HG02870 (cell line): Measurements from ENCODE around the gene PLEKHD1.

ENCODE experiments used
- ATAC-seq: cut with Tn5 transposase; IDR thresholded peaks from one replicate; pipeline ENCODE4 v1.9.1; 2021; ENCODE audit warnings: mild to moderate bottlenecking, moderate library complexity; ENCODE audit not compliant: unreplicated experiment

PLEKHD1 gene

GRCh38 chr14:69518289-69519101 is 34.0 kb downstream of the PLEKHD1 start:
- ATAC-seq, result no peak

DNA sequence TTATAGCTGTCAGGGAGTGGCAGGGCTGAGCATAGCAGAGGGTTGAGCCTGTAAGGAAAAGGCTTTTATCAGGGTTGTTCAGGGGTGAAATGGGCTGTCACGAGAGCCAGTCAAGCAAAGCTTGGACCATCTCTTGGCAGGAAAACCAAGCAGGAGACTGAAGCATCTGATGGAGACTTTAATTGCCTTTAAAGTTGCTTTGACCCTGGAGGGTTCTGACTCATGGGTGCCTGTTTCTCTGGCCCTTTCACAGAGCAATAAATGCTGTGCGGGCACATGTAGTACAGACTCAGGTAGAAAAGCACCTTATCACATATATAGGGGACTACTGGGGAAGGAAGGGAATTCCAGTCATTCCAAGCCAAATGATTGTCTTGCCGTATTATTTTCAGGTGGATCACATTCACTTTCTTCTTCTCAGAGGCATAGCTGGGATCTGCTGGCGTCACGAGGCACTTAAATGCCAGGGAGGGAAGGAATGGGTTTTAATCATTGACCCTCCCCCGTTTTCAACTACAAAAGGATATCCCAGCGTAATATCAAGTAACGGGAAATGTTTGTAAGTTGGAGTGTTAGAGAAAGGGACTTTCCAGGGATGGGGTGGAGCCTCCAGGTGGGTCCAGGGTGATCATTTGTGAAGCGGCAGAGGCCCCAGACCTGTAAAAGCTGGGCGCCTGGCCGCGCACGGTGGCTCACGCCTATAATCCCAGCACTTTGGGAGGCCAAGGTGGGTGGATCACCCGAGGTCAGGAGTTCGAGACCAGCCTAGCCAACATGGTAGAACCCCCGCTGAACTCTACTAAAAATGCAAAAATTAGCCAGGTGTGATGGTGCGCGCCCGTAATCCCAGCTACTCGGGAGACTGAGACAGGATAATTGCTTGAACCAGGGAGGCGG is 34.9 kb downstream of the PLEKHD1 start:
- no peak for ATAC-seq

DNA sequence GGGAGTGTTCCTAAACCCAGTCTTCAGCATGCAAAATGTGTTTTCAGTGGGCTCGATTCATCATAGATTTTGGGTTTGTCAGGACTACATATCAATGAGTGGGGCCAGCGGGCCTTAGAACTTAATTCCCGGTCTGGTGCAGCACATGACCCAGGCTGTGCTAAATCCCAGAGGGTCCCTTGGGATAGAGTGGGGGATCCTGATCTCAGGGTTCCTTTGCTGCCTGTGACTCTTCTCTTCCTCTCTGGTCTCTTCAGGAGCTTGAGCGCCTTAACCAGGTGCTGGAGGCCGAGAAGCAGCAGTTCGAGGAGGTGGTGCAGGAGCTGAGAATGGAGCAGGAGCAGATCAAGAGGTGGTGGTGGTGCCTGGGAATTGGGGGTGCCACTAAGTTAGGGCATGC is 37.5 kb downstream of the PLEKHD1 start:
- ATAC-seq, result no peak

GRCh38 chr14:69525896-69526295 is 41.4 kb downstream of the PLEKHD1 start:
- ATAC-seq, result no peak

DNA sequence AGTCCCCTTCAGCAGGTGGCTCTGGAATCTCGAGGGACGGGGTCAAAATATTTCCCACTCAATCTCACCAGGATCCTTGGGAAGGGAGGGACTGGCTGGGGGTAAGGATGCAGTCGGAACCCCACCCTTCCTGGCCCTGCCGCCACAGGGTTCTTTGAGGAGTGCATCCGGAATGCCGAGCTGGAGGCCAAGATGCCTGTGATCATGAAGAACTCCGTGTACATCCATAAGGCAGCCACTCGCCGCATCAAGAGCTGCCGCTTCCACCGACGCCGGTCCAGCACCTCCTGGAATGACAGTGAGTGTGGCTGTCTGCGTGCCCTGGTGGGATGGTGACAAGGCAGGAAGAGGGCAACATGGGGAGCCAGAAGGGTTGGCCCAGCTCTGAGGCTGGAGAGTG is 43.1 kb downstream of the PLEKHD1 start:
- ATAC-seq, result no peak

DNA sequence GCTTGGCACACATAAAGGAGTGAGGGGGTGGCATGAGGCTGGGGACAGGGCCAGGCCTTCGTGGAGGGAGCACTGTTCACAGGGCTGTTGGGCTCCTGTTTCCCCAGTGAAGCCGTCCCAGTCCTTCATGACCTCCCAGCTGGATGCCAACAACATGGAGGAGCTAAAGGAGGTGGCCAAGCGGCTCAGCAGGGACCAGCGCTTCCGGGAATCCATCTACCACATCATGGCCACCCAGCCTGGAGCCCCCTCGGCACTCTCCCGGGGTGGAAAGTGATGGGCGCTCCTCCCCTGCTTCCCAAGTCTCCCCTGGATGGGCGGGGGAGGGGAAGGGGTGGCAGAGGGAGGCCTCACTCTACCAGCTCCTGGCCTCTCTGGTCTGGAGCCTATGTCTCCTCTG is 43.6 kb downstream of the PLEKHD1 start:
- no peak for ATAC-seq

- ATAC-seq, result no peak
These were observed 44.4 kb downstream of the PLEKHD1 start for GRCh38 chr14:69528930-69529329.

- no peak for ATAC-seq
These were observed 45.0 kb downstream of the PLEKHD1 start for GRCh38 chr14:69529563-69529962.

DNA sequence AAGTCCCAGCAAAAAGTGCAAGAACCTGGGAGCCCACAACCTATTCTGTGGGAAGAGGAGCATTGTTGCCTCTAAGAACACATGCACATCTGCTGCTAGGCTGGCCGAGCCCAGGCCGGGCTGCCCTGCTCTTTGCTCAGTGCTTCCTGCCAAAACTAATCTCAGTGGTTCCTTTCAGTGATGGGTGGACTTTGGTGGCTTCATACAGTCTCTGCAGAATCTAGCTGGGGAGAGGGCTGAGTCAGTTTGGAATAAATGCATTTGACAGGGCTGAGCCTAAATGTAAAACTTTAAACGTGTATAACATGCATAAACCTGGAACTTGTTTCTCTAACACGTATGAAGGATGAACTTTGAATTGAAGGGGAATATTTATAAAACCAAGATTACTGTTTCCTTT is 45.6 kb downstream of the PLEKHD1 start:
- no peak for ATAC-seq

DNA sequence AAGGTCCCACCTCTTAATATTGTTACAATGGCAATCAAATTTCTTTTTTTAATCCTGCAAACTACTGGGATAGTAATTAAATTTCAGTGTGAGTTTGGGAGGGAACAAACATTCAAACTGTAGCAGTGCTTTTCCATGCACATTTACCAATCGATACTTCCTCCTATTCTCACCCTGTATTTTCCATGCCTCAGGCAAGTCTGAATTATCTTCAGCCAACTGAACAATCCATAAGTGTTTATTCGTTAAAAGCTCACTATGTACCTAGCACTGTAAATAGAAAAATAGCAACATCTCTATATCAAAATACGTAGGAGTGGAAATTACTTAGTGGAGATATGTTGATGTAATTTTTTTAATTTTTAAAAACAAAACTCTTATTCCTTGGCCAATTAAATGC is 46.6 kb downstream of the PLEKHD1 start:
- no peak for ATAC-seq

DNA sequence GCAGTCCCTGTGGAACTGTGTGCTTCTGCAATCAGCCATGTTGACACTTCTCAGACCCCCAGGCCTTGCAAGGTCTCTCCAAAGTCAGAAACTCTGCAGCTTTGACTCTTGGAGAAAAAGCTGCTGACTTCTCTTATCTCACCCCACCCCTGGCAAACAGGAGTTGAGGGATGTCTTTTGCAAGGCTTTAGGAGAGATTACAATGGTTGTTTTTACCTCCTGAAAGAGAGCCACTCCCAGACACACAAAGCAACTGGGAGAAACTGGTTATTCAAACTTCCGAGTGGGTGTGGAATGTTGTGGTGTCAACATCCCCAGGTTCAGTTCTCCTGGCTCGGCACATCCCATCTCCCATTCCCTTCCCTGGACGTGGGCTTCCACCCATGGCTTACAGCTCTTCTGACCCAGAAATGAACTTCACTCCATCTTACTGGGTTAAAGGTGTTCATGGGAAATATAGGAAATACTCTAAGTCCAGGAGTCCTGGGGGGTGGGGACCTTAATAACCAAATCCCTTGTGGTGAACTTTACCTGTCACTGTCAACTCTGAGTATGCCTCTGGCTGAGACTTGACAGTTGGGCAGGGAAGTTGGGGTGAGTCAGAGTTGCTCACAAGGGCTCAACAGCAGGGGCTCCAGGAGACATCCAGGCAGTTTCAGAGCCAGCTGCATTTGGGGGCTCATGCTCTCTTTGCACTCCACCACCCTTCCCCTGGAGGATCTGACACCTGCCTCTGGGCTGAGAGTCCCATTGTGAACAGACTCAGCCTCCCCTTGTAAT is 48.2 kb downstream of the PLEKHD1 start:
- ATAC-seq, result no peak

GRCh38 chr14:69535230-69535848 is 50.8 kb downstream of the PLEKHD1 start:
- ATAC-seq, result no peak

- no peak for ATAC-seq
These were observed 52.4 kb downstream of the PLEKHD1 start for GRCh38 chr14:69536971-69537370.

DNA sequence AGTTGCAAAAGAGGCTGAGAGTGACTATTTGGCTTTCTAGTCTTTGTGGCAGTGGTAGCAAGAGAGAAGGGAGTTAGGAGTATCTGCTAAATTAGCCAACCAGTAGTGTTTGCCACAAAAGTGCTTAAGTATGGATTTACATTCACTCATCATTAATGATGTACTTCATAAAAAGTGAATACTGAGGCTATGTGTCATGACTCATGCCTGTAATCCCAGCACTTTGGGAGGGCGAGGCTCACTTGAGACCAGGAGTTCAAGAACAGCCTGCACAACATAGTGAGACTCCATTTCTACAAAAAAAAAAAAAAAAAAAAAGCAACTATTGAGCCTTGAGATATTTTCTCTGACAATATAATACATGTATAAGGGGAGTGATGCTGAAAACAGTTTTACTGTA is 53.4 kb downstream of the PLEKHD1 start:
- no peak for ATAC-seq

GRCh38 chr14:69538766-69539165 is 54.2 kb downstream of the PLEKHD1 start:
- ATAC-seq, result no peak

DNA sequence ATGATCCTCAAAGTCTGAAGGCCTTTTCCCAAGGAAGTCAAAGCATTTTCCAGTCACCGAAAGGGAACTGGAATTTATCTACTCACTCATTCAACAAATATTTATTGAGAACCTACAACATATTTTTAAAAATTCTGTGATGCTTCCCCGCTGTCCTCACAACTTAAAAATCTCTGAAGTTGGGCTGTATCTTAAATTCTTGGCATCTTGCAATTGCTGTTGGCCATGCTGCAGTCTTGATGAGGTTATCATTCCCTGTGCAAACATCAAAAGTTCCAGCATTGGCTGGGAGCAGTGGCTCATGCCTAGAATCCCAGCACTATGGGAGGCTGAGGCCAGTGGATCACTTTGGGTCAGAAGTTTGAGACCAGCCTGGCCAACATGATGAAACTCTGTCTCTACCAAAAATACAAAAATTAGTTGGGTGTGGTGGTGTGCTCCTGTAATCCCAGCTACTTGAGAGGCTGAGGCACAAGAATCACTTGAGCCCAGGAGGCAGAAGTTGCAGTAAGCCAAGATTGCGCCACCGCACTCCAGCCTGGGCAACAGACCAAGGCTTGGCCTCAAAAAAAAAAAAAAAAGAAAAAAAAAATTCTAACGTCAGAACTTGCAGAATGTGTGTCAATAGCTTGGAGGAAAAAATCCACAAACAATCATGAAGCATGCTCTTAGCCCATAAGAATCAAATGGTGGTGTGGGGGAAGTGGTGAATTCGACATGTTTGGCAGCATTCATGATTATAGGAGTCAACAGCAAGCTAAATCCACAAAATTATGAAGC is 55.3 kb downstream of the PLEKHD1 start:
- no peak for ATAC-seq

DNA sequence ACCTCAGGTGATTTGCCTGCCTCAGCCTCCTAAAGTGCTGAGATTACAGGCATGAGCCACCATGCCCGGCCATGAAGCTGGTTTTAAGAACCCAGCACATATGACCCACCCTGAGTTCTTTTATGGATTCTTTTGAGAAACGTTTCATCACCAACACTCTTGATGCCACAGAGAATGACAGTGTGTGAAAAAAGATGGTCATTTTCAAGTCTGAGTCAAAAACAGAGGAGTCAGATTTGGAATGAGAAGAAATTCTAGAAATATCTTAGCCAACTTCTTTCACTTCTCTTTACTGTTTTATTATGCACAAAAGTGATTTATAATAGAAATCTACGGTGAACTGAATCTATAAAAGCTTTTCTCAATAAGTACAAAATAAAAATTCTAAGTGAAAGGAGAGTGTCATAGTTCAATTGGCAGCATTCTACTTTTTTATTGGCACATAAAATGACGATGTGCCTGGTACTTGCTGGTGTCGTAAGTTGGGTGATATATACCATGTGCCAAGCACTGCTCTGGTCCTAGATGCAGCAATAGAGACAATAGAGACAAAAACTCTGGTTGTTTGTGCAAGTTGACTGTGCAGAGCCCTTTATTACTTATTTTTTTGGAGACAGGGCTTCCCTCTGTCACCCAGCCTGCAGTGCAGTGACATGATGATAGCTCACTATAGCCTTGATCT is 56.3 kb downstream of the PLEKHD1 start:
- no peak for ATAC-seq

DNA sequence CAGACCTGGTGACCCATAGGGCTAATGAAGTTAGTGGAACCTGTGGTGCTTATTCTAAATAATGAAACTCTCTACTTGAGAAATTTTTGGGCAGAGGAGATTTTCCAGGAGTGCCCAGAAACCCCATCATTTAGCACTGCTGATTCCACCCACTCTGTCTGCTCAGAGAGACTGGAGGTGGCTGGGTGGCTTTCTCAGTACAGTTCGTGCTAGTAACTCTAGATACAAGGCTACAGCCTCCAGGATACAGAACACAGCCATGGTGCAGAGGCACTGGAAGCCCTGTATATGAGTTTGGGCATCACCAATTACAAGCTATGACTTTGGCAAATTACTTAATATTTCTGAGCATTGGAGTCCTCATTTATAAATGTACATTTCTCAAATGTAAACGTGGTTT is 57.8 kb downstream of the PLEKHD1 start:
- no peak for ATAC-seq

DNA sequence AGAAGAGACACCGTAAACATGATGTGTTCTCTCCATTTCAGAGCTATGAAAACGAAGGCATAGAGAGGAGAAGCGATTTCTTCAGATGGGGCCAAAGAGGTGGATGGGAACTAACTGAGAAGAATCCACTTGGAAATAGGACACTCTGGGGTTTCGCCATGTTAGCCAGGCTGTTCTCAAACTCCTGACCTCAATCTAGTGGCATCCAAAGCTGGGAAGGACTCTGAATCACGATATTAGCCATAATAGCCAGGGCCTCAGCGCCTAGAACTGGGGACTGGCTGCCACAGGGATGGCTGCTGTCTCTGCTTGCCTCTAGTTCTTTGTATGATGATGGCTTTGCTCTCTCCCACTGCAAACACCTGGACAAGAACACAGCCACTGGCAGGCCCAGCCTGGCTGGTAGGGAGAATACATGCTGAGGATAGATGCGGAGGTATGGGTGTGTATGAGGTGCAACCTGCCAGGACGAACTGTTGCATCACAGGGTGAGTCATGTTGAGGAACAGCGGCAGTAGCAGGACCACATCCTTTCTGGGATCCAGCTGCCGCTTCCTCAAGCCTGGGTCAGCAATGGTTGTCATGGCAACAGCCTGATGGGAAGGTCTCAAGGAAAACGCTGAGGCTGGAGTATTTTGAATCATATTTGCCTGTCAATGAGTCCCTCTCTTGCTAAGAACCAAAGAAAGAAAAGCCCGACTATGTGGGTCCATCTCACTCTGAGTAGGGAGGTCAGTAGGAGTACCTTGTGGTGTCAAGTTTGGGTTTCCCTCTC is 59.0 kb downstream of the PLEKHD1 start:
- ATAC-seq, result no peak
